H1 (cell line): ENCODE measurements around the gene ARHGEF40. TPM values are rescaled to one million over a fixed set of nuclear protein-coding genes. Genes with fewer than 3 reads are reported as not detected.

Experiments used
- CTCF ChIA-PET: fragments of 300-600 bp; sonication (Branson Sonifier 250); formaldehyde crosslinking; loops from one replicate; lab custom pipeline; 2021; ENCODE audit not compliant: partially characterized antibody; lab: Charles Lee
- POLR2A ChIA-PET: fragments of 300-600 bp; sonication (Branson Sonifier 250); formaldehyde crosslinking; loops from one replicate; lab custom pipeline; 2021; ENCODE audit warnings: inconsistent platforms; ENCODE audit not compliant: partially characterized antibody; lab: Charles Lee
- DNase-seq, 2 experiments: peaks; one replicate each; pipeline versions ENCODE4 v3.0.0 to v3.0.0-alpha.2; 2010 to 2022; ENCODE audit warnings: low spot score in 2 of 2, low read depth in 1 of 2, mixed read lengths in 1 of 2
- FAIRE-seq: peaks from 2 replicates; lab custom pipeline; 2011; peaks lifted over from hg19 to GRCh38; lab: Jason Lieb, UNC
- H2AFZ ChIP-seq: 2 replicates; pipeline ENCODE4 v1.8.1; 2012; ENCODE audit warnings: low read length, inconsistent platforms
- H2AK5ac ChIP-seq: 2 replicates; pipeline ENCODE4 v1.6.1; 2013; ENCODE audit warnings: low read depth, low read length
- H2BK120ac ChIP-seq: replicated peaks from 2 replicates; pipeline ENCODE3; 2013; ENCODE audit warnings: low read depth, low read length, inconsistent platforms
- H2BK12ac ChIP-seq: 2 replicates; pipeline ENCODE4 v1.6.1; 2013; ENCODE audit warnings: low read depth, low read length
- H2BK15ac ChIP-seq: 2 replicates; pipeline ENCODE4 v1.6.1; 2013; ENCODE audit warnings: low read length
- H2BK20ac ChIP-seq: 2 replicates; pipeline ENCODE4 v1.6.1; 2013; ENCODE audit warnings: low read length
- H2BK5ac ChIP-seq: 2 replicates; pipeline ENCODE4 v1.6.1; 2013; ENCODE audit warnings: low read depth, low read length
- H3K14ac ChIP-seq: 2 replicates; pipeline ENCODE4 v1.6.1; 2013; ENCODE audit warnings: inconsistent platforms; ENCODE audit not compliant: insufficient read length
- H3K18ac ChIP-seq: 2 replicates; pipeline ENCODE4 v1.6.1; 2013; ENCODE audit warnings: low read length; ENCODE audit errors: extremely low read depth
- H3K23ac ChIP-seq: 2 replicates; pipeline ENCODE4 v1.6.1; 2013; ENCODE audit warnings: inconsistent platforms; ENCODE audit not compliant: insufficient read length
- H3K23me2 ChIP-seq: 2 replicates; pipeline ENCODE4 v1.6.1; 2013; ENCODE audit warnings: low read depth, low read length
- H3K27ac ChIP-seq: 2 replicates; pipeline ENCODE4 v1.6.1; 2011; ENCODE audit warnings: low read depth, low read length, inconsistent platforms
- H3K27me3 ChIP-seq, 4 experiments: replicated peaks in 1 of 4; 1 replicate in 1 of 4; 2 replicates in 3 of 4; pipeline versions ENCODE4 v1.6.1 to v1.8.1; 2011 to 2013; ENCODE audit warnings: low read length in 3 of 4, mild to moderate bottlenecking in 3 of 4, inconsistent platforms in 2 of 4, mixed read lengths in 2 of 4, moderate library complexity in 1 of 4; ENCODE audit not compliant: control insufficient read depth in 3 of 4, insufficient read depth in 3 of 4; ENCODE audit errors: extremely low read depth in 1 of 4
- H3K36me3 ChIP-seq, 4 experiments: 2 replicates each; pipeline versions ENCODE4 v1.6.1 to v1.8.1; 2011 to 2013; ENCODE audit warnings: mild to moderate bottlenecking in 4 of 4, low read length in 3 of 4, moderate library complexity in 2 of 4, control low read depth in 1 of 4, inconsistent platforms in 1 of 4; ENCODE audit not compliant: insufficient read depth in 4 of 4, control insufficient read depth in 2 of 4
- H3K4ac ChIP-seq: replicated peaks from 2 replicates; pipeline ENCODE3; 2013; ENCODE audit warnings: low read length, low read depth, mixed read lengths, inconsistent platforms; ENCODE audit not compliant: insufficient read length
- H3K4me1 ChIP-seq, 4 experiments: replicated peaks in 1 of 4; 1 replicate in 1 of 4; 2 replicates in 3 of 4; pipeline versions ENCODE4 v1.6.1 to v1.8.1; 2011 to 2013; ENCODE audit warnings: low read length in 3 of 4, inconsistent platforms in 2 of 4, mixed read lengths in 1 of 4; ENCODE audit not compliant: insufficient read depth in 4 of 4, control insufficient read depth in 3 of 4
- H3K4me2 ChIP-seq, 2 experiments: 2 replicates each; pipeline versions ENCODE4 v1.6.1 to v1.8.1; 2011 to 2013; ENCODE audit warnings: low read depth in 2 of 2, low read length in 2 of 2, control low read depth in 1 of 2, inconsistent platforms in 1 of 2, mild to moderate bottlenecking in 1 of 2; ENCODE audit not compliant: insufficient read depth in 1 of 2
- H3K4me3 ChIP-seq, 4 experiments: fragments of 200-600, 300-600 bp in 1 of 4; sonication (generic), shearing (Covaris generic), sonication (Bioruptor Twin) in 1 of 4; 2 replicates each; pipeline versions ENCODE4 v1.5.1 to v1.8.1; 2011 to 2016; ENCODE audit warnings: low read length in 4 of 4, low read depth in 3 of 4, control low read depth in 2 of 4, inconsistent platforms in 2 of 4, mild to moderate bottlenecking in 2 of 4, mixed read lengths in 1 of 4, moderate library complexity in 1 of 4; ENCODE audit not compliant: insufficient read depth in 2 of 4; ENCODE audit errors: extremely low read depth in 1 of 4
- H3K56ac ChIP-seq: replicated peaks from 2 replicates; pipeline ENCODE3; 2013; ENCODE audit warnings: low read depth, mild to moderate bottlenecking, mixed read lengths, low read length, inconsistent platforms; ENCODE audit not compliant: insufficient read length
- H3K79me1 ChIP-seq: 2 replicates; pipeline ENCODE4 v1.6.1; 2013; ENCODE audit warnings: low read depth, low read length, control low read depth
- H3K79me2 ChIP-seq, 2 experiments: 2 replicates each; pipeline versions ENCODE4 v1.6.1 to v1.8.1; 2012 to 2013; ENCODE audit warnings: low read length in 2 of 2, mild to moderate bottlenecking in 2 of 2, inconsistent platforms in 1 of 2; ENCODE audit not compliant: insufficient read depth in 2 of 2, control insufficient read depth in 1 of 2
- H3K9ac ChIP-seq, 4 experiments: replicated peaks in 1 of 4; 1 replicate in 1 of 4; 2 replicates in 3 of 4; pipeline versions ENCODE4 v1.6.1 to v1.8.1; 2011 to 2013; ENCODE audit warnings: low read depth in 3 of 4, low read length in 3 of 4, control low read depth in 2 of 4, mild to moderate bottlenecking in 2 of 4, moderate library complexity in 2 of 4, inconsistent platforms in 1 of 4; ENCODE audit errors: extremely low read depth in 1 of 4
- H3K9me3 ChIP-seq, 2 experiments: 2 replicates each; pipeline versions ENCODE4 v1.6.1 to v1.8.1; 2012 to 2013; ENCODE audit warnings: mild to moderate bottlenecking in 2 of 2, moderate library complexity in 2 of 2, control low read depth in 1 of 2, inconsistent platforms in 1 of 2, low read depth in 1 of 2, low read length in 1 of 2, mixed read lengths in 1 of 2; ENCODE audit not compliant: insufficient read depth in 2 of 2
- H4K20me1 ChIP-seq, 2 experiments: replicated peaks in 1 of 2; 2 replicates each; pipeline versions ENCODE3 to v1.8.1; 2011 to 2013; ENCODE audit warnings: inconsistent platforms in 2 of 2, low read length in 2 of 2, mild to moderate bottlenecking in 1 of 2; ENCODE audit not compliant: insufficient read depth in 2 of 2, control insufficient read depth in 1 of 2
- H4K5ac ChIP-seq: 2 replicates; pipeline ENCODE4 v1.6.1; 2013; ENCODE audit warnings: low read length, low read depth, mixed read lengths, inconsistent platforms; ENCODE audit not compliant: insufficient read length
- H4K8ac ChIP-seq: 2 replicates; pipeline ENCODE4 v1.8.0; 2013; ENCODE audit warnings: mild to moderate bottlenecking, moderate library complexity, low read length, inconsistent platforms; ENCODE audit not compliant: insufficient read depth; ENCODE audit errors: extremely low read depth
- H4K91ac ChIP-seq: replicated peaks from 2 replicates; pipeline ENCODE3; 2013; ENCODE audit warnings: low read length, mixed read lengths, inconsistent platforms; ENCODE audit not compliant: insufficient read length
- EGR1 ChIP-seq: IDR thresholded peaks from 2 replicates; pipeline ENCODE4 v1.6.1; 2011; ENCODE audit warnings: low read depth, low read length, borderline replicate concordance
- NANOG ChIP-seq: IDR thresholded peaks from 2 replicates; pipeline ENCODE4 v1.6.1; 2011; ENCODE audit warnings: low read length, low read depth, mild to moderate bottlenecking, inconsistent platforms; ENCODE audit not compliant: insufficient read depth, poor library complexity, severe bottlenecking
- RFX5 ChIP-seq: IDR thresholded peaks from 2 replicates; pipeline ENCODE4 v1.6.1; 2011; ENCODE audit warnings: low read depth, low read length, improper control_type of control experiment, borderline replicate concordance
- SP2 ChIP-seq: IDR thresholded peaks from 2 replicates; pipeline ENCODE4 v1.6.1; 2012; ENCODE audit warnings: mild to moderate bottlenecking, low read length, inconsistent platforms
- SUZ12 ChIP-seq: fragments of 200-600 bp; sonication (generic); IDR thresholded peaks from 2 replicates; pipeline ENCODE4 v1.6.1; 2012; ENCODE audit warnings: mild to moderate bottlenecking, inconsistent platforms, low read length, moderate library complexity, mixed read lengths
- YY1 ChIP-seq: IDR thresholded peaks from 2 replicates; pipeline ENCODE4 v1.6.1; 2011; ENCODE audit warnings: low read depth, mild to moderate bottlenecking, low read length
- ZNF274 ChIP-seq: IDR thresholded peaks from 2 replicates; pipeline ENCODE4 v1.7.0; 2012; ENCODE audit warnings: low read length, borderline replicate concordance; ENCODE audit errors: extremely low read depth
- WGBS, 2 experiments: shearing (Covaris generic) in 1 of 2; methylation state at CpG; one replicate each; pipeline versions ENCODE4 v1.1.6 to v1.1.7; 2013 to 2015; ENCODE audit warnings: low lambda C conversion rate in 2 of 2, mixed read lengths in 2 of 2, inconsistent platforms in 1 of 2, low coverage in 1 of 2, missing lambda C conversion rate in 1 of 2; ENCODE audit not compliant: insufficient replicate concordance in 2 of 2, insufficient coverage in 1 of 2, insufficient read length in 1 of 2; ENCODE audit errors: extremely low coverage in 1 of 2, missing lambda C conversion rate in 1 of 2; 5-methylcytosine and 5-hydroxymethylcytosine counted together
- polyA plus RNA-seq, 7 experiments: library from polyadenylated mRNA; depleted of rRNA in 3 of 7; stranded (reverse) in 5 of 7; unstranded in 2 of 7; fragments of >200 nt in 5 of 7; fragments of 200-250 nt in 2 of 7; gene quantifications; 1 replicate in 5 of 7; 2 replicates in 1 of 7; 4 replicates in 1 of 7; pipeline versions ENCODE4 v1.2.1 to v1.2.3, GENCODE V29; 2011 to 2013; ENCODE audit warnings: missing spikeins in 2 of 7, mixed read lengths in 2 of 7
- total RNA-seq: library from RNA; stranded (reverse); fragmentation: NEBNext Ultra II Directional; extraction: Animal tissue kit (Norgen Biotek cat#: 25700); gene quantifications from 2 replicates; pipeline ENCODE4 v1.2.1, GENCODE V29; 2021

The ARHGEF40 gene
- total and polyA plus RNA-seq, 2 of the 8 experiments (the other 6 are each of a cell fraction or from before 2014, with no cell fraction given), result 53.1 to 101 TPM

- Histone ChIP-seq H3K4ac (no peak overlapping the region), H3K4me1 (peaks cover 0 to 2% (median 0%) of the 10 kb centered on the region in 4 experiments; a peak in 2 of 7 replicates), H4K5ac (no peak overlapping the region), H3K23ac (no peak overlapping the region), H2BK20ac (no peak overlapping the region), H2BK120ac (no peak overlapping the region), H3K27ac (no peak overlapping the region), H4K20me1 (no peaks in the 10 kb centered on the region), H4K91ac (no peak overlapping the region), H2BK15ac (no peak overlapping the region), H4K8ac (no peak overlapping the region), H3K4me3 (no peak overlapping the region), H3K27me3 (no peaks in the 10 kb centered on the region; a peak in 2 of 7 replicates), H3K9me3 (no peaks in the 10 kb centered on the region), H3K79me1 (no peaks in the 10 kb centered on the region), H3K56ac (no peak overlapping the region), H3K9ac (no peak overlapping the region), H3K79me2 (no peaks in the 10 kb centered on the region), H2AFZ (no peak overlapping the region), H2BK5ac (no peak overlapping the region), H2AK5ac (no peak overlapping the region), H3K18ac (no peak overlapping the region), H2BK12ac (no peak overlapping the region), H3K36me3 (no peaks in the 10 kb centered on the region), H3K4me2 (no peak overlapping the region), H3K23me2 (no peaks in the 10 kb centered on the region), H3K14ac (no peak overlapping the region)
- 76% methylated on average over 3 of the region's 3 CpGs; no CpG with 5 or more reads in 1 of the 2 experiments for WGBS, 2 experiments
- FAIRE-seq, result no peak
- no peak for DNase-seq
- CTCF ChIA-PET, result interaction anchor here (0.7 to 3.0 kb wide), 9 partner anchors 8 to 51 kb away, joined by 3 to 12 read pairs (median 4); no protein-coding TSS in a partner anchor
- TF ChIP-seq YY1, result no peak
- no peak for TF ChIP-seq ZNF274
- no peak for TF ChIP-seq NANOG
- no peak for TF ChIP-seq RFX5
- no peak for TF ChIP-seq SUZ12
- TF ChIP-seq SP2, result no peak
- TF ChIP-seq EGR1, result no peak
- POLR2A ChIA-PET, result interaction anchor here (3.7 kb wide), 1 partner anchor 8 kb away, joined by 17 read pairs; no protein-coding TSS in a partner anchor
These were observed 6.6 kb upstream of the ARHGEF40 start for GRCh38 chr14:21063479-21063878.
